CD4-positive, alpha-beta T cell (primary cell): ENCODE measurements around the gene NME3. TPM values are rescaled to one million over a fixed set of nuclear protein-coding genes. Genes with fewer than 3 reads are reported as not detected.
"Not testable (repeated sequence)": the region's sequence is repeated elsewhere in the genome, so short reads cannot be mapped to it uniquely, and the experiment has no call there.

Source experiments
- ATAC-seq: fragments of 200-7000 bp; cut with Tn5 transposase; one replicate; pipeline ENCODE4 v1.10.0; 2022; ENCODE audit warnings: mild to moderate bottlenecking; ENCODE audit not compliant: poor library complexity
- CTCF ChIA-PET: fragments of 350-600 bp; sonication (Branson Sonifier 250); formaldehyde crosslinking; loops from one replicate; lab custom pipeline; 2021; ENCODE audit warnings: antibody characterized with exemption, inconsistent platforms; lab: Charles Lee
- POLR2A ChIA-PET: fragments of 350-600 bp; sonication (Branson Sonifier 250); formaldehyde crosslinking; loops from one replicate; lab custom pipeline; 2021; ENCODE audit warnings: antibody characterized with exemption, inconsistent platforms; lab: Charles Lee
- DNase-seq, 14 experiments: peaks; one replicate each; pipeline ENCODE4 v3.0.0-alpha.2; 2013 to 2020; ENCODE audit warnings: mixed read lengths in 2 of 14
- H3K27ac ChIP-seq, 2 donors: one replicate each; pipeline versions ENCODE4 v1.5.1 to v1.7.0; 2013; ENCODE audit warnings: low read length in 2 of 2, low read depth in 1 of 2, mild to moderate bottlenecking in 1 of 2
- H3K27me3 ChIP-seq, 2 experiments: 1 replicate in 1 of 2; 2 replicates in 1 of 2; pipeline versions ENCODE4 v1.6.1 to v1.7.0; 2013; ENCODE audit warnings: low read length in 2 of 2, control low read depth in 1 of 2, mild to moderate bottlenecking in 1 of 2, moderate library complexity in 1 of 2; ENCODE audit not compliant: insufficient read depth in 2 of 2, control insufficient read depth in 1 of 2
- H3K36me3 ChIP-seq: one replicate; pipeline ENCODE4 v1.6.1; 2013; ENCODE audit warnings: low read length, control low read depth; ENCODE audit not compliant: insufficient read depth
- H3K4me1 ChIP-seq: one replicate; pipeline ENCODE4 v1.6.1; 2013; ENCODE audit warnings: low read length, control low read depth; ENCODE audit not compliant: insufficient read depth
- H3K4me3 ChIP-seq: one replicate; pipeline ENCODE4 v1.5.1; 2013; ENCODE audit warnings: mild to moderate bottlenecking, low read length, moderate library complexity
- H3K9me3 ChIP-seq, 2 experiments: 1 replicate in 1 of 2; 2 replicates in 1 of 2; pipeline versions ENCODE4 v1.6.1 to v1.7.0; 2013; ENCODE audit warnings: low read length in 2 of 2, mild to moderate bottlenecking in 2 of 2, control low read depth in 1 of 2, moderate library complexity in 1 of 2; ENCODE audit not compliant: control insufficient read depth in 1 of 2, insufficient read depth in 1 of 2
- H3K27ac Mint-ChIP-seq: one replicate; pipeline ENCODE4 v1.8.0; 2020; ENCODE audit warnings: mixed read lengths
- H3K27me3 Mint-ChIP-seq: one replicate; pipeline ENCODE4 v1.8.0; 2021; ENCODE audit warnings: mixed read lengths
- H3K36me3 Mint-ChIP-seq: one replicate; pipeline ENCODE4 v1.8.0; 2021; ENCODE audit warnings: low read depth, mixed read lengths
- H3K4me1 Mint-ChIP-seq: one replicate; pipeline ENCODE4 v1.8.0; 2021; ENCODE audit warnings: low read depth, mixed read lengths
- H3K4me3 Mint-ChIP-seq: one replicate; pipeline ENCODE4 v1.8.0; 2020; ENCODE audit warnings: mild to moderate bottlenecking, mixed read lengths
- H3K9me3 Mint-ChIP-seq: one replicate; pipeline ENCODE4 v1.8.0; 2020; ENCODE audit warnings: mixed read lengths
- intact Hi-C, 2 experiments: fragments of 100-400 bp; cut with DNase I in 1 of 2; cut with micrococcal nuclease in 1 of 2; formaldehyde crosslinking; loops; one replicate each; pipeline versions ENCODE4 v1.15.1 to v1.9.0; 2023 to 2025; cut with DNase I, micrococcal nuclease
- total RNA-seq, 174 experiments: library from RNA in 2 of 174; stranded (reverse) in 2 of 174; gene quantifications; one replicate each; pipeline ENCODE4 v1.2.3 and lab custom pipeline; 2021 to 2026
- TF ChIP-seq, protein P1 (sequence below): fragments of 200-600 bp; IDR thresholded peaks from one replicate; pipeline ENCODE4 v1.8.0; 2022; ENCODE audit warnings: antibody characterized with exemption, mild to moderate bottlenecking

Gene NME3
- total RNA-seq, 2 experiments from 2014 or later, result 46.2 to 54.2 TPM

DNA sequence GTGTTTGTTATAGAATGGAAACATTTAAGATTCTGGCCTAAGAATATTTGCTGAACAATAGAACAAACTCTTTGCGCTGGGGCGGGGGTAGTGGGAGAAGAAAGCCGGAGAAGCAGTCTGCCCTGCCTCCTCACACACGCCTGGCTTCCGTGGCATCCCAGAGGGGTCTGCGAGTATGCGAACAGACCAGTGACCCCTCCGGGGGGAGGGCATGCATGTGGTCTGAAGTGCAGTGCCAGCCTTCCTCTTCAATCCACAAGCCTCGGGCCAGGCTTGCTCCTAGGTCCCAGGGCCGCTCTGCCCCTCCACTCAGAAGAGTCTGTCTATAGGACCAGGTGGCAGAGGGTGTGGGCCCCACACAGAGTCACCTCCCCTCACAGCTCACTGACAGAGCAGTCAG lies 36.3 kb upstream of the NME3 start:
- Mint-ChIP-seq H3K9me3 (no peaks in the 10 kb centered on the region), H3K36me3 (peaks cover 44% of the 10 kb centered on the region), H3K4me1 (no peaks in the 10 kb centered on the region), H3K27me3 (no peaks in the 10 kb centered on the region), H3K27ac (no peak overlapping the region), H3K4me3 (no peak overlapping the region)
- TF ChIP-seq, protein P1, sequence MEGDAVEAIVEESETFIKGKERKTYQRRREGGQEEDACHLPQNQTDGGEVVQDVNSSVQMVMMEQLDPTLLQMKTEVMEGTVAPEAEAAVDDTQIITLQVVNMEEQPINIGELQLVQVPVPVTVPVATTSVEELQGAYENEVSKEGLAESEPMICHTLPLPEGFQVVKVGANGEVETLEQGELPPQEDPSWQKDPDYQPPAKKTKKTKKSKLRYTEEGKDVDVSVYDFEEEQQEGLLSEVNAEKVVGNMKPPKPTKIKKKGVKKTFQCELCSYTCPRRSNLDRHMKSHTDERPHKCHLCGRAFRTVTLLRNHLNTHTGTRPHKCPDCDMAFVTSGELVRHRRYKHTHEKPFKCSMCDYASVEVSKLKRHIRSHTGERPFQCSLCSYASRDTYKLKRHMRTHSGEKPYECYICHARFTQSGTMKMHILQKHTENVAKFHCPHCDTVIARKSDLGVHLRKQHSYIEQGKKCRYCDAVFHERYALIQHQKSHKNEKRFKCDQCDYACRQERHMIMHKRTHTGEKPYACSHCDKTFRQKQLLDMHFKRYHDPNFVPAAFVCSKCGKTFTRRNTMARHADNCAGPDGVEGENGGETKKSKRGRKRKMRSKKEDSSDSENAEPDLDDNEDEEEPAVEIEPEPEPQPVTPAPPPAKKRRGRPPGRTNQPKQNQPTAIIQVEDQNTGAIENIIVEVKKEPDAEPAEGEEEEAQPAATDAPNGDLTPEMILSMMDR, result no peak
- DNase-seq (no peak), ATAC-seq (no peak)
- H3K27me3 ChIP-seq, result no peaks in the 10 kb centered on the region
- ChIA-PET CTCF (no interaction called here), POLR2A (no interaction called here)
- H3K27ac ChIP-seq, result no peak overlapping the region
- H3K4me1 ChIP-seq, result peaks cover under 1% of the 10 kb centered on the region
- intact Hi-C loops, result no loop called here
- no peak overlapping the region for H3K4me3 ChIP-seq
- H3K36me3 ChIP-seq, result peaks cover 39% of the 10 kb centered on the region
- H3K9me3 ChIP-seq, result peaks cover 0 to 5% of the 10 kb centered on the region in 2 experiments

DNA sequence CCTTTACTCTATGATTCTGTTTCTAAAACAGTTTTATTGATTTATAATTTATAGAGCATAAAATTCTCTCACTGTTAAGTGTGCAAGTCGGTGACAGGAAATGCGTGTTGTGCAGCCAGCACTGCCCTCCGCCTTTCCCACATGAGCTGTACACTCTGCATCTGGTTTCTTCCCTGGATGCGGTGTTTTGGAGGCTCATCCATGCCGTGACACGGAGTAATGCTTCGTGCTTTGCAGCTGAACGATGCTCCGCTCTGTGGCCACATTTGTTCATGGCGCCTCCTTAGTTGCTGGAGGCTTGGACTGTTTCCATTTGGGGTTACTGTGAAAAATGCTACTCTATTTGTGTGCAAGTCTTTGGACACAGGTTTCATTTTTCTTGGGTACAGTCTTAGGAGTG lies 29.4 kb upstream of the NME3 start:
- Histone ChIP-seq H3K27me3 (no peaks in the 10 kb centered on the region), H3K4me3 (no peak overlapping the region), H3K27ac (no peak overlapping the region), H3K9me3 (peaks cover 11 to 25% of the 10 kb centered on the region in 2 experiments), H3K36me3 (no peaks in the 10 kb centered on the region), H3K4me1 (no peaks in the 10 kb centered on the region)
- H3K4me3 Mint-ChIP-seq, result no peak overlapping the region
- DNase-seq (no peak), ATAC-seq (no peak)
- intact Hi-C loops, result no loop called here
- H3K36me3 Mint-ChIP-seq, result peaks cover 20% of the 10 kb centered on the region
- no peaks in the 10 kb centered on the region for H3K4me1 Mint-ChIP-seq
- no peak overlapping the region for H3K27ac Mint-ChIP-seq
- peaks cover 3% of the 10 kb centered on the region for H3K9me3 Mint-ChIP-seq
- H3K27me3 Mint-ChIP-seq, result no peaks in the 10 kb centered on the region
- TF ChIP-seq, protein P1, result no peak
- CTCF ChIA-PET, result no interaction called here
- POLR2A ChIA-PET, result no interaction called here

DNA sequence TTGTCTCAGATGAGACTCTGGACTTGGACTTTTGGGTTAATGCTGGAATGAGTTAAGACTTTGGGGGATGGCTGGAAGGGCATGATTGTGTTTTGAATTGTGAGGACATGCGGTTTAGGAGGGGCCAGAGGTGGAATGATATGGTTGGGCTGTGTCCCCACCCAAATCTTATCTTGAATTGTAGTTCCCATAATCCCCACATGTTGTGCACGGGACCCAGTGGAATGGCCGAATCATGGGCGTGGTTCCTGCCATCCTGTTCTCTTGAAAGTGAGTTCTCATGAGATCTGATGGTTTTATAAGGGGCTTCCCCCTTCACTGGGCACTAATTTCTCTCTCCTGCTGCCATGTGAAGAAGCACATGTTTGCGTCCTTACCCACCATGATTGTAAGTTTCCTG lies 27.9 kb upstream of the NME3 start:
- H3K4me3 Mint-ChIP-seq, H3K36me3 ChIP-seq, H3K9me3 Mint-ChIP-seq, H3K27ac Mint-ChIP-seq, intact Hi-C loops, H3K4me1 ChIP-seq, H3K4me1 Mint-ChIP-seq, H3K27me3 Mint-ChIP-seq, ATAC-seq, H3K36me3 Mint-ChIP-seq, H3K27me3 ChIP-seq, DNase-seq, H3K27ac ChIP-seq, CTCF ChIA-PET, H3K4me3 ChIP-seq: not testable (repeated sequence)
- H3K9me3 ChIP-seq, result peaks cover 11 to 25% of the 10 kb centered on the region in 2 experiments
- POLR2A ChIA-PET, result interaction anchor here (0.5 to 1.3 kb wide), 3 partner anchors 13 to 28 kb away, joined by 3 to 4 read pairs (median 3); partner anchors contain the start of genes NUBP2 and SPSB3
